K562 (cell line): ENCODE data around the gene PLAC8L1. TPM values are rescaled to one million over a fixed set of nuclear protein-coding genes. Genes with fewer than 3 reads are reported as not detected.

Experiments used
- ATAC-seq: fragments of 200-7000 bp; cut with Tn5 transposase; 3 replicates; pipeline ENCODE4 v1.9.1; 2020; ENCODE audit warnings: moderate library complexity
- BruUV-seq: library from RNA; stranded (reverse); fragments of 400-500 nt; replicated peaks from 2 replicates; lab custom pipeline; 2021; lab: Mats Ljungman, UMichigan
- CTCF ChIA-PET: fragments of 300-600 bp; formaldehyde crosslinking; extraction: SDS; loops from one replicate; lab custom pipeline; 2021; ENCODE audit warnings: low intra/inter-chr PET ratio; lab: Yijun Ruan, JAX
- POLR2A ChIA-PET: fragments of 300-600, 350-650 bp; sonication (Branson Sonifier 250); formaldehyde crosslinking; extraction: SDS; loops from one replicate; lab custom pipeline; 2021; ENCODE audit warnings: antibody characterized with exemption, inconsistent platforms; lab: Yijun Ruan, JAX
- DNase-seq, 4 experiments: peaks; one replicate each; pipeline versions ENCODE4 v3.0.0 to v3.0.0-alpha.2; 2011 to 2018; ENCODE audit warnings: low spot score in 3 of 4, mixed read lengths in 3 of 4; ENCODE audit errors: extremely low read depth in 1 of 4
- FAIRE-seq: peaks from 2 replicates; lab custom pipeline; 2011; peaks lifted over from hg19 to GRCh38; lab: Jason Lieb, UNC
- H2AFZ ChIP-seq: 2 replicates; pipeline ENCODE4 v1.6.0; 2011; ENCODE audit warnings: low read depth, low read length, control low read depth, inconsistent platforms
- H3K27ac ChIP-seq: fragments of 200-600 bp; 3 replicates; pipeline ENCODE4 v1.8.0; 2011; ENCODE audit warnings: low read depth, mild to moderate bottlenecking, control low read depth, inconsistent platforms, low read length, moderate library complexity, mixed read lengths; ENCODE audit errors: extremely low read depth
- H3K27me3 ChIP-seq, 2 experiments: fragments of 300-600 bp in 1 of 2; 2 replicates in 1 of 2; 3 replicates in 1 of 2; pipeline versions ENCODE4 v1.6.0 to v1.8.0; 2011; ENCODE audit warnings: inconsistent platforms in 2 of 2, low read length in 2 of 2, mild to moderate bottlenecking in 1 of 2, mixed read lengths in 1 of 2, moderate library complexity in 1 of 2; ENCODE audit not compliant: control insufficient read depth in 2 of 2, insufficient read depth in 2 of 2
- H3K36me3 ChIP-seq: fragments of 300-600 bp; 3 replicates; pipeline ENCODE4 v1.8.0; 2011; ENCODE audit warnings: mild to moderate bottlenecking, low read length, inconsistent platforms; ENCODE audit not compliant: control insufficient read depth, insufficient read depth
- H3K4me1 ChIP-seq, 2 experiments: fragments of 200-600 bp in 1 of 2; replicated peaks in 1 of 2; 2 replicates in 1 of 2; 3 replicates in 1 of 2; pipeline versions ENCODE4 v1.5.1 to v1.8.0; 2011; ENCODE audit warnings: inconsistent platforms in 2 of 2, low read length in 2 of 2, mild to moderate bottlenecking in 1 of 2, mixed read lengths in 1 of 2, moderate library complexity in 1 of 2; ENCODE audit not compliant: control insufficient read depth in 2 of 2, insufficient read depth in 2 of 2
- H3K4me2 ChIP-seq: 2 replicates; pipeline ENCODE4 v1.6.1; 2011; ENCODE audit warnings: low read length, control low read depth, inconsistent platforms, mixed read lengths; ENCODE audit not compliant: insufficient read depth
- H3K4me3 ChIP-seq: fragments of 200-600 bp; sonication (generic), shearing (Covaris generic); 2 replicates; pipeline ENCODE4 v1.5.1; 2016; ENCODE audit warnings: control low read depth, inconsistent platforms
- H3K79me2 ChIP-seq: fragments of 200-600 bp; 3 replicates; pipeline ENCODE4 v1.8.0; 2011; ENCODE audit warnings: low read length, inconsistent platforms; ENCODE audit not compliant: control insufficient read depth, insufficient read depth
- H3K9ac ChIP-seq, 2 experiments: 2 replicates each; pipeline versions ENCODE4 v1.6.0 to v1.6.1; 2011; ENCODE audit warnings: low read depth in 2 of 2, low read length in 2 of 2, control low read depth in 1 of 2, inconsistent platforms in 1 of 2, mild to moderate bottlenecking in 1 of 2, mixed read lengths in 1 of 2; ENCODE audit not compliant: insufficient read depth in 1 of 2
- H3K9me1 ChIP-seq: one replicate; pipeline ENCODE4 v1.6.0; 2011; ENCODE audit warnings: inconsistent platforms, mild to moderate bottlenecking, low read length, moderate library complexity; ENCODE audit not compliant: control insufficient read depth, insufficient read depth
- H3K9me3 ChIP-seq: replicated peaks from 2 replicates; pipeline ENCODE4 v1.5.1; 2011; ENCODE audit warnings: low read depth, low read length, inconsistent platforms; ENCODE audit not compliant: control insufficient read depth, insufficient read depth
- H4K20me1 ChIP-seq: replicated peaks from 2 replicates; pipeline ENCODE4 v1.6.1; 2011; ENCODE audit warnings: low read length, inconsistent platforms, mixed read lengths; ENCODE audit not compliant: control insufficient read depth, insufficient read depth
- CEBPG ChIP-seq, 3 experiments: fragments of 200-800 bp in 1 of 3; sonication (Bioruptor generic) in 1 of 3; sonication (generic) in 1 of 3; formaldehyde crosslinking in 1 of 3; IDR thresholded peaks in 2 of 3; conservative IDR thresholded peaks in 1 of 3; 2 replicates each; pipeline versions ENCODE4 v1.6.1 to v1.8.0; 2016 to 2022; ENCODE audit warnings: missing compliant biosample characterization in 2 of 3, missing genetic modification characterization in 2 of 3, mild to moderate bottlenecking in 1 of 3, missing genetic modification reagents in 1 of 3
- CREB3L1 ChIP-seq: fragments of 450-650 bp; IDR thresholded peaks from 2 replicates; pipeline ENCODE4 v1.6.1; 2014; ENCODE audit warnings: low read depth, mild to moderate bottlenecking, moderate library complexity, borderline replicate concordance
- CREM ChIP-seq: IDR thresholded peaks from 2 replicates; pipeline ENCODE4 v1.6.1; 2014; ENCODE audit warnings: antibody characterized with exemption, low read depth
- CTBP1 ChIP-seq: fragments of 450-650 bp; IDR thresholded peaks from 2 replicates; pipeline ENCODE4 v1.6.1; 2016; ENCODE audit warnings: borderline replicate concordance
- EWSR1 ChIP-seq: fragments of 450-650 bp; IDR thresholded peaks from 2 replicates; pipeline ENCODE4 v1.6.1; 2018; ENCODE audit warnings: borderline replicate concordance, mild to moderate bottlenecking, low read depth, moderate library complexity; ENCODE audit not compliant: partially characterized antibody
- HLTF ChIP-seq: fragments of 450-650 bp; IDR thresholded peaks from 2 replicates; pipeline ENCODE4 v1.6.1; 2016
- KDM2B ChIP-seq: fragments of 250-450 bp; sonication (Bioruptor Pico); IDR thresholded peaks from 2 replicates; pipeline ENCODE4 v1.8.0; 2021; ENCODE audit warnings: mild to moderate bottlenecking, moderate library complexity
- NONO ChIP-seq, 2 experiments: fragments of 200-400 bp in 1 of 2; fragments of 450-650 bp in 1 of 2; formaldehyde crosslinking in 1 of 2; IDR thresholded peaks; 2 replicates each; pipeline ENCODE4 v1.6.1; 2017; ENCODE audit warnings: low read depth in 2 of 2, mild to moderate bottlenecking in 2 of 2, moderate library complexity in 2 of 2, low read length in 1 of 2
- RCOR1 ChIP-seq, 2 experiments: IDR thresholded peaks; 2 replicates each; pipeline ENCODE4 v1.6.1; 2012; ENCODE audit warnings: low read depth in 2 of 2, low read length in 2 of 2, borderline replicate concordance in 1 of 2, improper control_type of control experiment in 1 of 2
- RFX1 ChIP-seq: fragments of 450-650 bp; IDR thresholded peaks from 2 replicates; pipeline ENCODE4 v1.6.1; 2016; ENCODE audit warnings: mild to moderate bottlenecking, moderate library complexity
- SOX6 ChIP-seq: fragments of 450-650 bp; IDR thresholded peaks from 2 replicates; pipeline ENCODE4 v1.6.1; 2014; ENCODE audit warnings: mild to moderate bottlenecking
- TAF7 ChIP-seq: fragments of 450-650 bp; IDR thresholded peaks from 2 replicates; pipeline ENCODE4 v1.6.1; 2016; ENCODE audit warnings: missing genetic modification characterization, missing compliant biosample characterization
- TEAD4 ChIP-seq, 2 experiments: sonication (generic) in 1 of 2; formaldehyde crosslinking in 1 of 2; IDR thresholded peaks; 2 replicates each; pipeline versions ENCODE4 v1.6.1 to v1.8.0; 2012 to 2022; ENCODE audit warnings: borderline replicate concordance in 1 of 2, inconsistent platforms in 1 of 2, low read length in 1 of 2, mild to moderate bottlenecking in 1 of 2, missing genetic modification reagents in 1 of 2
- ZNF277 ChIP-seq: fragments of 250-450 bp; sonication (Bioruptor Pico); IDR thresholded peaks from 2 replicates; pipeline ENCODE4 v1.8.0; 2022; ENCODE audit warnings: inconsistent platforms, mild to moderate bottlenecking, moderate library complexity, borderline replicate concordance
- WGBS: fragments of 100-300 bp; shearing (Covaris generic); methylation state at CpG from one replicate; pipeline ENCODE4 v1.1.6; 2016; ENCODE audit warnings: low coverage, mixed read lengths; ENCODE audit not compliant: insufficient coverage; ENCODE audit errors: missing lambda C conversion rate; 5-methylcytosine and 5-hydroxymethylcytosine counted together
- in situ Hi-C: fragments of 300-500 bp; cut with MboI; formaldehyde crosslinking; loops from 4 replicates; pipeline ENCODE4 v1.15.0; 2018; ENCODE audit warnings: inconsistent platforms, mixed read lengths
- intact Hi-C: fragments of 100-400 bp; cut with micrococcal nuclease; formaldehyde crosslinking; loops from 2 replicates; pipeline ENCODE4 v1.14.2; 2022
- polyA plus RNA-seq, 8 experiments: library from polyadenylated mRNA; depleted of rRNA in 4 of 8; stranded (reverse) in 5 of 8; unstranded in 3 of 8; fragments of >200 nt; fragmentation: Nextera tagmentation in 2 of 8; fragmentation: Illumina TruSeq in 1 of 8; extraction: Ambion mirVana in 2 of 8; extraction: Trizol in 1 of 8; gene quantifications; 2 replicates each; pipeline versions ENCODE4 v1.2.1 to v1.2.3, GENCODE V29; 2011 to 2014; ENCODE audit warnings: inconsistent platforms in 1 of 8, missing spikeins in 1 of 8
- total RNA-seq, 7 experiments: library from RNA; depleted of rRNA in 6 of 7; stranded (reverse); fragments of >200 nt in 6 of 7; fragmentation: Illumina TruSeq in 2 of 7; extraction: Trizol in 2 of 7; gene quantifications; 2 replicates each; pipeline versions ENCODE4 v1.2.1 to v1.2.3, GENCODE V29; 2011 to 2021; ENCODE audit warnings: low replicate concordance in 1 of 7
- TF ChIP-seq, protein P1 (sequence below): fragments of 250-450 bp; sonication (Bioruptor Pico); IDR thresholded peaks from 2 replicates; pipeline ENCODE4 v1.8.0; 2021; ENCODE audit warnings: borderline replicate concordance, mild to moderate bottlenecking, moderate library complexity; ENCODE audit not compliant: poor library complexity, severe bottlenecking
- TF ChIP-seq, protein P2 (sequence below), 3 experiments: fragments of 200-800 bp in 1 of 3; sonication (Bioruptor generic) in 1 of 3; sonication (generic) in 1 of 3; formaldehyde crosslinking in 1 of 3; IDR thresholded peaks; 2 replicates each; pipeline versions ENCODE4 v1.6.1 to v1.8.0; 2016 to 2022; ENCODE audit warnings: mild to moderate bottlenecking in 2 of 3, missing compliant biosample characterization in 2 of 3, missing genetic modification characterization in 2 of 3, missing genetic modification reagents in 1 of 3

PLAC8L1 gene
- total and polyA plus RNA-seq, 9 of the 15 experiments (the other 6 are each of a cell fraction or from before 2014, with no cell fraction given) = 0.10 to 0.43 (median 0.26) TPM; not detected in 3

DNA sequence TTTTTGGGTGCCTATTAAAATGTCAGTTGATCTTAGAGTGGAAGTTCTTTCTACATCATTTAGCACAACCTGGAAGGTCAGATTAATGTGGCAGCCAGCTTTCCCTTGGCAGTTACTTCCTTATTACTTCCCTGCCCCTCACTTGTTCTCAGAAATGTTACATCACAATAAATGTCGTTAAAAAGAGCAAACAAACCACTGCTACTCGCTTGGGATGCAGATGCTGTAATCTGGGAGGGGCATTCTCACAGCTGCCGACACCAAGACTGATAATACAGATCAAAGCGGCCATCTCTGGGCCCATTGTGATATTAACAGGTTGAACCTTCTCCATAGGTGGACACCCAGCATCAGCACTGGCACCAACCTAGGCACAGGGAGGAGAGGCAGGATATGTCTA lies 29.3 kb downstream of the PLAC8L1 start:
- Histone ChIP-seq H3K27me3 (peaks cover 20 to 34% of the 10 kb centered on the region in 2 experiments; a peak in 4 of 5 replicates), H2AFZ (no peak overlapping the region), H3K36me3 (no peaks in the 10 kb centered on the region), H3K9me3 (no peaks in the 10 kb centered on the region), H3K4me3 (no peak overlapping the region), H3K9ac (no peak overlapping the region), H3K4me1 (no peaks in the 10 kb centered on the region; a peak in 2 of 5 replicates), H3K9me1 (no peaks in the 10 kb centered on the region), H3K27ac (no peak overlapping the region), H3K4me2 (no peak overlapping the region), H4K20me1 (no peaks in the 10 kb centered on the region), H3K79me2 (no peaks in the 10 kb centered on the region)
- DNase-seq = no peak
- 0 out of 3 replicates have a peak, but pooled peaks have one; percentile 23 for ATAC-seq
- in situ Hi-C loops (no loop called here), intact Hi-C loops (no loop called here)
- no TSS peak for BruUV-seq
- FAIRE-seq = no peak
- ChIA-PET CTCF (interaction anchor here (0.6 kb wide), 1 partner anchor 222 kb away, joined by 4 read pairs; no protein-coding TSS in a partner anchor), POLR2A (no interaction called here)
- 3% methylated on average over 4 of the region's 4 CpGs for WGBS
- TF ChIP-seq, protein P1, sequence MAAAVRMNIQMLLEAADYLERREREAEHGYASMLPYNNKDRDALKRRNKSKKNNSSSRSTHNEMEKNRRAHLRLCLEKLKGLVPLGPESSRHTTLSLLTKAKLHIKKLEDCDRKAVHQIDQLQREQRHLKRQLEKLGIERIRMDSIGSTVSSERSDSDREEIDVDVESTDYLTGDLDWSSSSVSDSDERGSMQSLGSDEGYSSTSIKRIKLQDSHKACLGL (CRISPR knock-in tag) = no peak
- TF ChIP-seq NONO (IDR thresholded peaks at IDR 0.05; ENCODE audit: low read depth in 2 of 2, low read length in 1 of 2) (no peak), CREB3L1 (no peak), SOX6 (peak; percentile 61; the same call in 1 of the 2 replicates), HLTF (no peak), ZNF277 (CRISPR knock-in tag) (no peak), TAF7 (no peak), TEAD4 (IDR thresholded peaks at IDR 0.05; ENCODE audit: low read length) (no peak; the same call in 1 of the 2 replicates), TEAD4 (CRISPR knock-in tag; IDR thresholded peaks at IDR 0.05; ENCODE audit: borderline replicate concordance) (no peak), RFX1 (no peak), CREM (no peak), CEBPG (CRISPR knock-in tag; IDR thresholded peaks at IDR 0.05) (no peak), CEBPG (tag; conservative IDR thresholded peaks at IDR 0.05 in 1 of 2, IDR thresholded peaks at IDR 0.05 in 1 of 2) (peak in 1 of 2 experiments; percentile 58; a peak in 1 of 4 replicates), KDM2B (CRISPR knock-in tag) (no peak), CTBP1 (0 out of 2 replicates have a peak, but pooled peaks have one; percentile 59), EWSR1 (no peak), RCOR1 (IDR thresholded peaks at IDR 0.05; ENCODE audit: borderline replicate concordance in 1 of 2, low read depth in 2 of 2, low read length in 2 of 2) (0 out of 4 replicates have a peak, but pooled peaks of 1 of the 2 experiments have one; percentile 11)
- TF ChIP-seq, protein P2, sequence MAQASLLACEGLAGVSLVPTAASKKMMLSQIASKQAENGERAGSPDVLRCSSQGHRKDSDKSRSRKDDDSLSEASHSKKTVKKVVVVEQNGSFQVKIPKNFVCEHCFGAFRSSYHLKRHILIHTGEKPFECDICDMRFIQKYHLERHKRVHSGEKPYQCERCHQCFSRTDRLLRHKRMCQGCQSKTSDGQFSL (CRISPR knock-in tag; IDR thresholded peaks at IDR 0.05) = no peak
- TF ChIP-seq, protein P2 (tag; IDR thresholded peaks at IDR 0.05) = no peak
